Dendritic cell treated with granulocyte-macrophage colony-stimulating factor and Interleukin-4, amounts not matched to agents 40 ng/mL and 50 ng/mL, for 4 days (primary cell): ENCODE results near the gene MCC.

ENCODE experiments used
- H3K27ac Mint-ChIP-seq: one replicate; pipeline ENCODE4 v1.8.0; 2022; ENCODE audit warnings: mild to moderate bottlenecking, mixed read lengths
- H3K27me3 Mint-ChIP-seq: one replicate; pipeline ENCODE4 v1.8.0; 2022; ENCODE audit warnings: mild to moderate bottlenecking, mixed read lengths
- H3K36me3 Mint-ChIP-seq: one replicate; pipeline ENCODE4 v1.8.0; 2022; ENCODE audit warnings: low read depth, mixed read lengths
- H3K4me1 Mint-ChIP-seq: one replicate; pipeline ENCODE4 v1.8.0; 2022; ENCODE audit warnings: low read depth, mixed read lengths
- H3K4me3 Mint-ChIP-seq: one replicate; pipeline ENCODE4 v1.8.0; 2022; ENCODE audit warnings: mild to moderate bottlenecking, moderate library complexity, mixed read lengths
- H3K9me3 Mint-ChIP-seq: one replicate; pipeline ENCODE4 v1.8.0; 2022; ENCODE audit warnings: mixed read lengths
- intact Hi-C: fragments of 100-400 bp; cut with micrococcal nuclease; formaldehyde crosslinking; loops from one replicate; pipeline ENCODE4 v1.15.0; 2022

MCC gene

GRCh38 chr5:113255105-113255504 lies 233.1 kb downstream of the MCC start:
- peaks cover 15% of the 10 kb centered on the region for H3K27me3 Mint-ChIP-seq
- no peak overlapping the region for H3K4me3 Mint-ChIP-seq
- intact Hi-C loops: no loop called here
- H3K9me3 Mint-ChIP-seq: no peaks in the 10 kb centered on the region
- no peaks in the 10 kb centered on the region for H3K4me1 Mint-ChIP-seq
- H3K27ac Mint-ChIP-seq: no peak overlapping the region
- no peaks in the 10 kb centered on the region for H3K36me3 Mint-ChIP-seq

DNA sequence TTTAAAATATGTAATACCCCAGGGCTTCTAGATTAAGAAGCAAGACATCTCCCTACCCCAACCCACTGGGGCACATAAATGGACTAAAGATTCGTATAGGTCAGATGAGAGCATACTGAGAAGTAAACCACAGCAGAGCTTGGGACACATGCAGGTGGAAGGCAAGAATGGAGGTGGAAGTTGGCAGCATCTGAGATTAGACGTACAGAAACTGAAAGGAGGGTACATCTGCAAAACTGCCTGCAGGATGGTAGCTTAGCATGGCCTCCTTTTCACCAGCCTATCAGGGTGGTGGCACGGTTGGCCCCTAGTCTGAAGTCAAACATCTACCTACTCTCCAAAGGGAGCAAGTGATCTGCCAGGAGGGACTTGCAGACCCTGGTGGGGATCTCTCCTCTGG lies 235.2 kb downstream of the MCC start:
- Mint-ChIP-seq H3K27ac (no peak overlapping the region), H3K4me3 (no peak overlapping the region), H3K27me3 (peaks cover 25% of the 10 kb centered on the region), H3K36me3 (no peaks in the 10 kb centered on the region), H3K4me1 (no peaks in the 10 kb centered on the region), H3K9me3 (no peaks in the 10 kb centered on the region)
- intact Hi-C loops: no loop called here

DNA sequence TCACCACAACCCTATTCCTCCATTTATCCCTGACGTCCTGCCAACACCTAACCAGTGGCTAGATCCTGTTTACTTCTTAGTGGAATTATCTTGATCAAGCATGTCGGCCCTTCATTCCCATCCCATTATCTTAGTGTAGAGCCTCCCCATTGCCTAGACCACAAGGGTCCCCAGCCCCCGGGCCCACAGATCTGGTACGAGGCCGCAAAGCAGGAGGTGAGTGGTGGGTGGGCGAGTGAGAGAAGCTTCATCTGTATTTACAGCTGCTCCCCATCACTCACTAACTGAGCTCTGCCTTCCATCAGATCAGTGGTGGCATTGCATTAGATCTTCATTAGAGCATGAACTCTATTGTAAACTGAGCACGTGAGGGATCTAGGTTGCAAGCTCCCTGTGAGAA lies 236.2 kb downstream of the MCC start:
- intact Hi-C loops: no loop called here
- peaks cover 6% of the 10 kb centered on the region for H3K9me3 Mint-ChIP-seq
- H3K36me3 Mint-ChIP-seq: no peaks in the 10 kb centered on the region
- H3K4me3 Mint-ChIP-seq: no peak overlapping the region
- peaks cover 23% of the 10 kb centered on the region for H3K27me3 Mint-ChIP-seq
- no peak overlapping the region for H3K27ac Mint-ChIP-seq
- H3K4me1 Mint-ChIP-seq: no peaks in the 10 kb centered on the region

DNA sequence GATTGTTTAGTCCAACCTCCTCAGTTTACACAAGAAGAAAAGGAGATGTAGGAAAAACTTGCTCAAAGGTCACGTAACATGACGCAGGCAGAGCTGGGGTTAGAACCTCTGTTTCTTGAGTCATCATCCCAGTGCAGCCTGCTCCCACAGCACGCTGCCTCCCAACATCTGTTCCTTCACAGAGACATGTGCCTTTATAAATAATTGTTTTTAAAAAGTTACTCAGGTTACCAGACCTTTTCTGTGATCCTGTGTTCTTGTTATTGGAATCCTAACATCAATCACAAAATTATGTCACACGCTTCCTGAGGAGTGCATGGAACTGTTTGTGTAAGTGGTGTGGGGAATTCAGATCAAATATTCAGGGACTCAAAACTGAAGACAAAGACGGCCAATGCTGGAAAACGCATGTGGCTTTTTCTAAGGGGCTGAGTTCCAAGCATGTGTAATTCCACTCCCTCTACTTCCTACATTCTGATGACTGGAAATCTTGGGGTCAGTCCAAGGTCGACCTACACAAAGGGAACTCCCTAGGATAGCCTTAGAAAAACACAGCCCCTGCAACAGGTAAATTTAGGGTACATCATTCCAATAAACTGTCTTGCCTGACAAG lies 237.8 kb downstream of the MCC start:
- Mint-ChIP-seq H3K36me3 (no peaks in the 10 kb centered on the region), H3K27me3 (peaks cover 23% of the 10 kb centered on the region), H3K4me1 (peaks cover 6% of the 10 kb centered on the region), H3K4me3 (no peak overlapping the region), H3K27ac (no peak overlapping the region), H3K9me3 (peaks cover 22% of the 10 kb centered on the region)
- intact Hi-C loops: no loop called here

- intact Hi-C loops: no loop called here
- H3K27ac Mint-ChIP-seq: no peak overlapping the region
- peaks cover 22% of the 10 kb centered on the region for H3K9me3 Mint-ChIP-seq
- H3K4me1 Mint-ChIP-seq: peaks cover 6% of the 10 kb centered on the region
- H3K36me3 Mint-ChIP-seq: no peaks in the 10 kb centered on the region
- H3K4me3 Mint-ChIP-seq: no peak overlapping the region
- peaks cover 19% of the 10 kb centered on the region for H3K27me3 Mint-ChIP-seq
Measured at GRCh38 chr5:113249206-113249605, 239.0 kb downstream of the MCC start.

DNA sequence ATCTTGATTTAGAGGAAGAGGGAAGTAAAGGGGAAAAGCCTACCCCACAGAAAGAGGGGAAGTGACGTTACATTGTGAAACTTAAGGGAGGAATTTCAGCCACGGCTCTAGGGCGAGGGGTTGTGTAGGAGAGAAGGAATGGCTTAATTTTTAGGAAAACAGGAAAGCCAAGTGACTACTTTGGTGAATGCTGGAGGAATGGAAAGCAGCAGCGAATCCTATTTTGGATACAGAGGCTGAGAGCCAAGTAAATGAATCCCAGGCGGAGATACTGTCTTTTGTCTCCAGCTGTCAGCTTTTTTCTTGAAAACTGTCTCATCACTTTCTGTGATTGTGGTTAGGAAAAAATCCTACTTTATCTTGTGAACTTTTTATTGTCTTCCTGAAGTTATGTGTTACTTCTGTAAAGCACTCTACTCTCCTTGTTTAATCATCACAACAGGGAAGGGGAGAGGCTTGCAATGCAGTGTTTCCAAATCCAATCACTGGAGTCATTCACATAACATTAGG lies 241.8 kb downstream of the MCC start:
- Mint-ChIP-seq H3K27me3 (peaks cover 16% of the 10 kb centered on the region), H3K27ac (no peak overlapping the region), H3K4me1 (peaks cover 6% of the 10 kb centered on the region), H3K36me3 (no peaks in the 10 kb centered on the region), H3K4me3 (no peak overlapping the region), H3K9me3 (peaks cover 22% of the 10 kb centered on the region)
- intact Hi-C loops: no loop called here

- intact Hi-C loops: no loop called here
Measured at GRCh38 chr5:113245427-113246225, 242.6 kb downstream of the MCC start.

GRCh38 chr5:113244966-113245365 lies 243.3 kb downstream of the MCC start:
- no peaks in the 10 kb centered on the region for H3K36me3 Mint-ChIP-seq
- H3K27me3 Mint-ChIP-seq: peaks cover 16% of the 10 kb centered on the region
- H3K27ac Mint-ChIP-seq: no peak overlapping the region
- H3K4me1 Mint-ChIP-seq: peaks cover 6% of the 10 kb centered on the region
- intact Hi-C loops: no loop called here
- H3K4me3 Mint-ChIP-seq: no peak overlapping the region
- H3K9me3 Mint-ChIP-seq: peaks cover 22% of the 10 kb centered on the region

More at GRCh38 chr5:113245427-113246225, 242.6 kb downstream of the MCC start:
- Mint-ChIP-seq H3K36me3 (no peaks in the 10 kb centered on the region), H3K27me3 (peaks cover 16% of the 10 kb centered on the region), H3K4me1 (peaks cover 6% of the 10 kb centered on the region), H3K4me3 (no peak overlapping the region), H3K27ac (no peak overlapping the region), H3K9me3 (peaks cover 22% of the 10 kb centered on the region)

- intact Hi-C loops: no loop called here
- H3K4me1 Mint-ChIP-seq: peaks cover 6% of the 10 kb centered on the region
- H3K36me3 Mint-ChIP-seq: no peaks in the 10 kb centered on the region
- H3K27ac Mint-ChIP-seq: no peak overlapping the region
- no peak overlapping the region for H3K4me3 Mint-ChIP-seq
- H3K9me3 Mint-ChIP-seq: peaks cover 22% of the 10 kb centered on the region
- peaks cover 7% of the 10 kb centered on the region for H3K27me3 Mint-ChIP-seq
Measured at GRCh38 chr5:113243349-113243664, 244.9 kb downstream of the MCC start.

DNA sequence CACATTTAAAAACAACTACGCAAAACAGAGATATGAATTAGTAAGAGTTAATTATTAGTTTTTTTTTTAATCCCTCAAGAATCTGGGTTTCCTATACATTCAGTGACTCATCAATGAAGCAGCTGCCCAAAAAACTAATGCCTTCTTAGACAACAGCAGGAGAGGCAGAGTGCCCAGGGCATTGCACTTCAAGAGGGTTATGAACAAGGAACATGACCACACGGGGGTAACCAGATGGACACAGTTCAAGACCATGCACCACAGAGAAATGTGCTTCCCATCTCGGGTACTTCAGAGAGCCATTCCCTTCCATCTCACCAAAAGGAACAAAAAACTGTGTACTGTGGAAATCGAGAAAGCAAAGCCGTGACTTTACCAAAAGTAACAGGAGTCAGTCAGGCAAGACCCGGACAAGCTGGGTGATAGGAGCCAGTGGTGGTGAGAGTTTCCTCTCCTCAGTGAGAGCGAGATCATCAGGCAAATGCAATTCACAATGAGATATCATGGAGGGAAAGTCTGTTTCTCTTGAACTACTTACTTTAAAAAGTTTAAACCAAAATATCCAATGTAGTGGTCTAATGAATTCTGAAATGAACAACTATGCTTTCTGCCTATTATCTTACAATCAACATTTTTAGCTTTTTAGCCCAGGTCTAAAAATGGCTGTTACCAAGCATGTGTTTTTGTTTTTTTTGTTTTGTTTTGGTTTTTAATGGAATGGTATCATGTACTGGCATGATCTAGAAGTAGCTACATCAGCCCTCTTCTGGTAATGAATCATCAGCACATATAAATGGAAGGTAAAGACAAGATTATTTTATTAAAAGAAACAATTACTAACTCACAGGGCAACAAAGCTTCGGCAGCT lies 245.5 kb downstream of the MCC start:
- no peaks in the 10 kb centered on the region for H3K36me3 Mint-ChIP-seq
- H3K4me3 Mint-ChIP-seq: no peak overlapping the region
- peaks cover 7% of the 10 kb centered on the region for H3K27me3 Mint-ChIP-seq
- H3K27ac Mint-ChIP-seq: no peak overlapping the region
- intact Hi-C loops: no loop called here
- H3K4me1 Mint-ChIP-seq: peaks cover 6% of the 10 kb centered on the region
- H3K9me3 Mint-ChIP-seq: peaks cover 22% of the 10 kb centered on the region

DNA sequence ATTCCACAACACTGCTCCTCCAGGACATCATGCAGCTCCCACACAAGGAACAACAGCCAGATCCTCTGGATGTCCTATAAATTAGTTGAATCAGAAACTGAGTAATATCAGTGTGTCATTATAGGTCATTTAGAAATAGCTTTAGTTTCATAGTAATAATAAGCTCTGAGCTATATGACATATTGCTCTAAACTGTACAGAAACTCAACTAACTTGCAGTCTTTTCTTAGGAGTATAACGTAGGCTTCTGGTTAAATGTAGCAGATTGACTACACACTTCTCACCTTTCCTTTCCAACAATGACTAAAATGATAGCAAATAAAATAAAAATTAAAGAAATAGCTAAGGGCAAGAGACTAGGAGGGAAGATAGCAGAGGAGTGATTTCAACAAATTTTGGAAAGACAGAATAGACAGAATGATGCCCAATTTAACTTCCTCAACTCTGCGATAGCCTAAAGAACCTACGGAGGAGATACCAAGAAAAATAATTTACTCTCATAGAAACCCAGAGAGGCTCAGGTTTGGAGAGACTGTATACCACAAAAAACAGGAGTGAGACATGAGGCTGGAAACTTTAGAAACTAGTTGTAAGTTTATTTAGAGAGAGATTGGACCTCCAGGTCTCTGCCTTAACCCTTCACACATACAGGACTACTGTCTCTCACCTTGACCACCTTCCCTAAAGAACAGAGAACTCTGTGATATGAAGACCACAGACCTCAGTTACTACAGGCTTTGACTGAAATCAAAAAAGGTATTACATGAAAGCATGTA lies 247.1 kb downstream of the MCC start:
- H3K4me3 Mint-ChIP-seq: no peak overlapping the region
- peaks cover 7% of the 10 kb centered on the region for H3K9me3 Mint-ChIP-seq
- intact Hi-C loops: no loop called here
- peaks cover 8% of the 10 kb centered on the region for H3K27me3 Mint-ChIP-seq
- no peaks in the 10 kb centered on the region for H3K36me3 Mint-ChIP-seq
- peaks cover 2% of the 10 kb centered on the region for H3K4me1 Mint-ChIP-seq
- H3K27ac Mint-ChIP-seq: no peak overlapping the region

- H3K4me3 Mint-ChIP-seq: no peak overlapping the region
- H3K36me3 Mint-ChIP-seq: no peaks in the 10 kb centered on the region
- peaks cover 8% of the 10 kb centered on the region for H3K27me3 Mint-ChIP-seq
- no peaks in the 10 kb centered on the region for H3K9me3 Mint-ChIP-seq
- intact Hi-C loops: no loop called here
- H3K27ac Mint-ChIP-seq: no peak overlapping the region
- no peaks in the 10 kb centered on the region for H3K4me1 Mint-ChIP-seq
Measured at GRCh38 chr5:113240032-113240431, 248.2 kb downstream of the MCC start.

DNA sequence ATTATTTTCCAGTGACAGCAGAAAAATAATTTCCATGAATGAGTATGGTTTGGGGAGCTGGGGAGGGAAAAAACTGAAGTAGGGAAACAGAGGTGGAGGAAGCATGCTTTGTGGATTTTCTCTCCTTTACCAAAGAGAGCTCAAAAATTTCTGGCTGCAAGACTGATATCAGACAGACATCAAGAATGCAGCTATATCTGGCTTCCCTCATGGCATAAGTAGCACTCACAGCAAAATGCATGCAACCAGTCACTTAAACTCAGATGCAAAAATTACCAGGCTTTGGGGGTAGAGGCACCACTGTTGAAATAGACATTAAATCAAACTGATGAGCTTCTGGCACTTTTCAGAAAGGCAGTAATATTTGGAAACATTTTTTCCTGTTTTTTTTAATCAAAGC lies 250.4 kb downstream of the MCC start:
- intact Hi-C loops: no loop called here
- Mint-ChIP-seq H3K4me3 (no peak overlapping the region), H3K36me3 (no peaks in the 10 kb centered on the region), H3K4me1 (no peaks in the 10 kb centered on the region), H3K27me3 (peaks cover 7% of the 10 kb centered on the region), H3K27ac (no peak overlapping the region), H3K9me3 (no peaks in the 10 kb centered on the region)
